ENCODE results near the gene ISYNA1. TPM values are rescaled to one million over a fixed set of nuclear protein-coding genes. Genes with fewer than 3 reads are reported as not detected.

The ISYNA1 gene
- polyA plus RNA-seq, 2 of the 4 experiments (the other 2 are of a cell fraction), result 18.0 to 60.7 TPM

GRCh38 chr19:18484992-18485391 is 47.1 kb upstream of the ISYNA1 start:
- H3K27ac ChIP-seq, result peak overlapping the region in 1 of 2 experiments; percentile 64; a peak in 2 of 6 replicates
- CTCF ChIA-PET, result interaction anchor here (0.9 to 5.5 kb wide), 4 partner anchors 8 to 35 kb away, joined by 3 to 38 read pairs (median 4); no protein-coding TSS in a partner anchor
- no peak overlapping the region for H3K4me3 ChIP-seq
- DNase-seq (ENCODE audit: low read depth in 1 of 2, low spot score in 1 of 2), result no peak
- no peaks in the 10 kb centered on the region for H3K9me3 ChIP-seq
- no peak overlapping the region for H3K4me2 ChIP-seq
- POLR2A ChIA-PET, result no interaction called here
- H3K4me1 ChIP-seq, result peaks cover 37% of the 10 kb centered on the region
- no peak for FAIRE-seq
- no peak for TF ChIP-seq NR3C1 (IDR thresholded peaks at IDR 0.05)
- no peak for TF ChIP-seq MAZ (IDR thresholded peaks at IDR 0.05; ENCODE audit: borderline replicate concordance, low read depth, low read length)
- TF ChIP-seq POLR2AphosphoS2 (conservative IDR thresholded peaks at IDR 0.05; ENCODE audit: low read length), result no peak
- no peak for TF ChIP-seq MYC (IDR thresholded peaks at IDR 0.05; ENCODE audit: borderline replicate concordance, low read length)
- WGBS (ENCODE audit: missing lambda C conversion rate), result 95% methylated on average over 4 of the region's 5 CpGs
- ATAC-seq, result no peak

DNA sequence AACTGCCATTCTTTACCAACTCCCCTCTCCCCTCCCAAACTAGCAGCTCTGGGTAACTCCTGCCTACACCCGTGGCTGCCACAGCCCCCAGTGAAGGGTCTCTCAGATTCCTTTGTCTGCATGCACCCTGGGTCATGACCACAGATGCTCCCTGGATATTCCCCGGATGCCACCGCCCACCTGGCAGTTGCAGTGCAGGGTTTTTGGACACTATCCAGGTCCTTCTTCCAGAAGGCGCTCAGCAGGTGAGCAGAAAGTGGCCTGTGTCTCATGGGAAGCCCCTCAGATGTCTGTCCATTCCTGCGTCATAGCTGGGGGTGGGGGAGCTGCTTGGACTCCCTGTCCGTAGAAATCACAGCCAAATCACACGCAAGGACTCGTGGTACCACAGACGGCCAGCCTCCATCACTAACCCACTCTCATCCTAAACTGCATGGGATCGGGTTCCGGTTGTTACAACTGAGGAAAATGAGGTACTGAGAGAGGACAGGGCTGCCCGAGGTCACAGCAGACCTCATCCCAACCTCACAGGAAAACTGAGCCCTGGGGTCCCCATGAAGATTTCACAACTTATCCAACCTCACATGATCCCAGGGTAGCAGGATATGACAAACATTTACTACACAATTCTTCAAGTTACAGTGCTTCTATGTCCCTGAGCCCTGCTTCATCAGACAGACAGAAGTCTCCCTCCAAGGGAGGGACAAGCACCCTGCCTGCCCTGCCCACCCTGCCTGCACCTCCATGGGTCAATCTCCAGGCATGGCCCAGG is 45.4 kb upstream of the ISYNA1 start:
- no peak for DNase-seq (ENCODE audit: low read depth in 1 of 2, low spot score in 1 of 2)
- Histone ChIP-seq H3K27ac (0 out of 6 replicates have a peak overlapping the region, but pooled peaks of 1 of the 2 experiments have one; percentile 1), H3K4me3 (no peak overlapping the region), H3K4me1 (peaks cover 52% of the 10 kb centered on the region), H3K4me2 (no peak overlapping the region), H3K9me3 (no peaks in the 10 kb centered on the region)
- FAIRE-seq, result no peak
- CTCF ChIA-PET, result interaction anchor here (1.2 to 3.0 kb wide), 2 partner anchors 14 to 39 kb away, joined by 3 to 15 read pairs; partner anchors contain the start of gene ELL
- no peak for TF ChIP-seq NFE2L2 (conservative IDR thresholded peaks at IDR 0.05; ENCODE audit: low read length)
- no peak for TF ChIP-seq TFCP2L1 (CRISPR knock-in tag; IDR thresholded peaks at IDR 0.05)
- TF ChIP-seq HMGXB4 (CRISPR knock-in tag; IDR thresholded peaks at IDR 0.05; ENCODE audit: borderline replicate concordance), result no peak
- TF ChIP-seq TP53 (CRISPR knock-in tag; IDR thresholded peaks at IDR 0.05), result no peak
- no peak for TF ChIP-seq JUNB (IDR thresholded peaks at IDR 0.05)
- no peak for TF ChIP-seq BCL3 (IDR thresholded peaks at IDR 0.05)
- no peak for TF ChIP-seq KDM5A (IDR thresholded peaks at IDR 0.05)
- TF ChIP-seq FOSL2 (IDR thresholded peaks at IDR 0.05), result no peak
- no peak for TF ChIP-seq FOSL2 (CRISPR knock-in tag; IDR thresholded peaks at IDR 0.05)
- no peak for TF ChIP-seq CHD4 (IDR thresholded peaks at IDR 0.05; ENCODE audit: borderline replicate concordance)
- TF ChIP-seq POLR2A (IDR thresholded peaks at IDR 0.05; ENCODE audit: low read length), result no peak
- TF ChIP-seq MYC (IDR thresholded peaks at IDR 0.05; ENCODE audit: borderline replicate concordance, low read length), result no peak
- TF ChIP-seq EHF (CRISPR knock-in tag; IDR thresholded peaks at IDR 0.05), result no peak
- TF ChIP-seq PHF8 (IDR thresholded peaks at IDR 0.05; ENCODE audit: borderline replicate concordance, low read depth), result no peak
- TF ChIP-seq CHD2 (IDR thresholded peaks at IDR 0.05; ENCODE audit: low read length, partially characterized antibody), result no peak
- TF ChIP-seq ZC3H11A (IDR thresholded peaks at IDR 0.05), result no peak
- TF ChIP-seq ATOH8 (CRISPR knock-in tag; IDR thresholded peaks at IDR 0.05; ENCODE audit: low read depth), result no peak
- TF ChIP-seq KDM1A (IDR thresholded peaks at IDR 0.05; ENCODE audit: low read depth), result no peak
- no peak for TF ChIP-seq ZSCAN20 (CRISPR knock-in tag; IDR thresholded peaks at IDR 0.05)
- no peak for TF ChIP-seq ZFP36 (IDR thresholded peaks at IDR 0.05; ENCODE audit: borderline replicate concordance, partially characterized antibody)
- TF ChIP-seq FOXS1 (CRISPR knock-in tag; IDR thresholded peaks at IDR 0.05), result no peak
- POLR2A ChIA-PET, result no interaction called here
- ATAC-seq, result no peak
- WGBS (ENCODE audit: missing lambda C conversion rate), result 79% methylated on average over 12 of the region's 12 CpGs
